ENCODE measurements around the gene ULK3. TPM values are rescaled to one million over a fixed set of nuclear protein-coding genes. Genes with fewer than 3 reads are reported as not detected.

ULK3 gene
- total RNA-seq, 1 experiment from 2014 or later, result 58.3 TPM

GRCh38 chr15:74865316-74865715 lies 22.4 kb upstream of the ULK3 start:
- peaks cover 19% of the 10 kb centered on the region for H3K4me1 ChIP-seq (ENCODE audit: insufficient read depth, low read length, poor library complexity, severe bottlenecking)
- POLR2A ChIA-PET (ENCODE audit: low non-redundant PET), result no interaction called here
- BruUV-seq (replicated peaks), result no TSS peak
- peak overlapping the region; percentile 44 for H3K27ac ChIP-seq (ENCODE audit: low read depth, low read length, poor library complexity, severe bottlenecking)
- peaks cover 9% of the 10 kb centered on the region for H3K9me3 ChIP-seq (ENCODE audit: low read depth, low read length, poor library complexity, severe bottlenecking)
- H3K4me3 ChIP-seq (ENCODE audit: low read depth, low read length, poor library complexity, severe bottlenecking), result no peak overlapping the region
- intact Hi-C loops (cut with micrococcal nuclease; ENCODE audit: unreplicated experiment), result no loop called here
- CTCF ChIA-PET, result interaction anchor here (0.6 kb wide), 1 partner anchor 37 kb away, joined by 6 read pairs; no protein-coding TSS in a partner anchor
- DNase-seq (ENCODE audit: low spot score), result no peak
- no peak for TF ChIP-seq EZH2 (IDR thresholded peaks at IDR 0.05; ENCODE audit: borderline replicate concordance, low read depth, low read length, poor library complexity, severe bottlenecking)
- TF ChIP-seq CTCF (conservative IDR thresholded peaks at IDR 0.05; ENCODE audit: low read depth, low read length), result no peak
- H3K36me3 ChIP-seq (ENCODE audit: insufficient read depth, low read length, poor library complexity, severe bottlenecking), result peaks cover 14% of the 10 kb centered on the region
- H3K27me3 ChIP-seq (replicated peaks; ENCODE audit: insufficient read depth, low read depth, low read length, poor library complexity), result no peaks in the 10 kb centered on the region

- TF ChIP-seq CTCF (conservative IDR thresholded peaks at IDR 0.05; ENCODE audit: low read depth, low read length), result no peak
- TF ChIP-seq EZH2 (IDR thresholded peaks at IDR 0.05; ENCODE audit: borderline replicate concordance, low read depth, low read length, poor library complexity, severe bottlenecking), result no peak
- intact Hi-C loops (cut with micrococcal nuclease; ENCODE audit: unreplicated experiment), result no loop called here
- DNase-seq (ENCODE audit: low spot score), result no peak
- ChIA-PET CTCF (no interaction called here), POLR2A (ENCODE audit: low non-redundant PET) (no interaction called here)
- Histone ChIP-seq H3K36me3 (ENCODE audit: insufficient read depth, low read length, poor library complexity, severe bottlenecking) (peaks cover 14% of the 10 kb centered on the region), H3K4me3 (ENCODE audit: low read depth, low read length, poor library complexity, severe bottlenecking) (no peak overlapping the region), H3K27ac (ENCODE audit: low read depth, low read length, poor library complexity, severe bottlenecking) (no peak overlapping the region), H3K27me3 (replicated peaks; ENCODE audit: insufficient read depth, low read depth, low read length, poor library complexity) (no peaks in the 10 kb centered on the region), H3K4me1 (ENCODE audit: insufficient read depth, low read length, poor library complexity, severe bottlenecking) (peaks cover 9% of the 10 kb centered on the region), H3K9me3 (ENCODE audit: low read depth, low read length, poor library complexity, severe bottlenecking) (peaks cover 9% of the 10 kb centered on the region)
- no TSS peak for BruUV-seq (replicated peaks)
These were observed 21.3 kb upstream of the ULK3 start for GRCh38 chr15:74864296-74864695.

- ChIA-PET POLR2A (ENCODE audit: low non-redundant PET) (no interaction called here), CTCF (no interaction called here)
- Histone ChIP-seq H3K27ac (ENCODE audit: low read depth, low read length, poor library complexity, severe bottlenecking) (no peak overlapping the region), H3K27me3 (replicated peaks; ENCODE audit: insufficient read depth, low read depth, low read length, poor library complexity) (no peaks in the 10 kb centered on the region), H3K4me1 (ENCODE audit: insufficient read depth, low read length, poor library complexity, severe bottlenecking) (peaks cover 7% of the 10 kb centered on the region), H3K36me3 (ENCODE audit: insufficient read depth, low read length, poor library complexity, severe bottlenecking) (peaks cover 12% of the 10 kb centered on the region), H3K4me3 (ENCODE audit: low read depth, low read length, poor library complexity, severe bottlenecking) (no peak overlapping the region), H3K9me3 (ENCODE audit: low read depth, low read length, poor library complexity, severe bottlenecking) (peaks cover 7% of the 10 kb centered on the region)
- intact Hi-C loops (cut with micrococcal nuclease; ENCODE audit: unreplicated experiment), result no loop called here
- TF ChIP-seq EZH2 (IDR thresholded peaks at IDR 0.05; ENCODE audit: borderline replicate concordance, low read depth, low read length, poor library complexity, severe bottlenecking), result no peak
- BruUV-seq (replicated peaks), result no TSS peak
- no peak for DNase-seq (ENCODE audit: low spot score)
These were observed 20.5 kb upstream of the ULK3 start for GRCh38 chr15:74863239-74864056.

Measured in A673 (cell line).